GM21786 (cell line): Measurements from ENCODE around the gene GTPBP8.
"Not testable (repeated sequence)": the region's sequence is repeated elsewhere in the genome, so short reads cannot be mapped to it uniquely, and the experiment has no call there.

ENCODE experiments used
- ATAC-seq: cut with Tn5 transposase; IDR thresholded peaks from one replicate; pipeline ENCODE4 v1.9.1; 2021; ENCODE audit not compliant: unreplicated experiment

GTPBP8 gene

DNA sequence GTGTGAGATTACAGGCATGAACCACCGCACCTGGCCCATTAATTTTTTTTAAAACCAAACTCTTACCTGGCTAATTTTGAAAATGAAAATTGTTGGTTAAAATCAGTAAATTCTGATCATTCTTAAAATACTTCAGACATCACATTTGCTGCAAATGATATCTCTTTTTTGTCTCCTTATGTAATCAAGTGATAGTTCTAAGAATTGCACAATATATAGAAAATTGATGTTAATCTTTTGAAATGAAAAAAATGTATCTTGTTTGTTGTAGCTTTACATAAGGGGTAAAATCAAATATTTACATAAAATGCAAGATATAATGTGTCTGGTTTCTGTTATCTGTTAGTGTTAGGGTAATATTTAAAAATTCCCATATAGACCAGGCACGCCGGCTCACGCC is 5.0 kb downstream of the GTPBP8 start:
- no peak for ATAC-seq

DNA sequence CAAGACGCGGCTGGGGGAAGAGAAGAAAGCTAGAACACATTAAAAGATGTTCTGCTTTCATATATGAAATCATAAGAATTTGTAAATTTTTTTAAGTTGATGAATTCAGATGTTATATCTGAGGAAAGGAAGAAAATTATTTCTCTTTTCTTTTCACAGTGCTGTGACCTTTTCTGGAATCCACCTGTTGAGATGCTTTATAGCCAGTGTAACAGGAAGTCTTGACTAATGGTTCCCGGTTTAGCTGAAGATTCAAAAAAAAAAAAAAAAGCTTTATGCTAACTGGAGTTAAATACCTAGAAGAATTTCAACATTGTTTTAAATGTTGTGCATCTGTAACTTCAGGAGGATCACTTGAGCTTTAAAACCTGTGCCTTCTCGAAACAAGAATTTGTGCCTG is 9.9 kb downstream of the GTPBP8 start:
- no peak for ATAC-seq

DNA sequence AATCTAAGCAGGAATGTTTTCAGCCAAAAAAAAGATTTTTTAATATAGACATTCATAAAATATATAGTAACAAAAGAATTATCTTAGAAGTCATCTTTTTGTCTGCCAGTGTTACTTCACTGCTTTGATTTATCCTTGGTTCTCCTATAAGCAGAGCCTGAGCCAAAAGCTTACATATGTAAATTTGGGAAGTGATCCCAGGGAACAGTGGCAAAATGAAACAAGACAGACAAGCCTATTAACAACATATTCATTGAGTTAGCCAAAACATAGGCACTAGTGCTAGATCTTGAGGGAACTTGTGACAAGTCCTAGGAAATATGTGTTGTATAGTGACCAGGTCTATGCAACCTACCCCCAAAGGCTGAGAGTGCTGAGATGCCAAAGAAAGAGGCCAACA is 11.3 kb downstream of the GTPBP8 start:
- ATAC-seq: no peak

GRCh38 chr3:113002679-113003078 is 11.9 kb downstream of the GTPBP8 start:
- ATAC-seq: no peak

GRCh38 chr3:113005611-113006010 is 14.8 kb downstream of the GTPBP8 start:
- ATAC-seq: no peak

GRCh38 chr3:113006359-113007056 is 15.7 kb downstream of the GTPBP8 start:
- no peak for ATAC-seq

- ATAC-seq: no peak
Measured at GRCh38 chr3:113008117-113008516, 17.3 kb downstream of the GTPBP8 start.

DNA sequence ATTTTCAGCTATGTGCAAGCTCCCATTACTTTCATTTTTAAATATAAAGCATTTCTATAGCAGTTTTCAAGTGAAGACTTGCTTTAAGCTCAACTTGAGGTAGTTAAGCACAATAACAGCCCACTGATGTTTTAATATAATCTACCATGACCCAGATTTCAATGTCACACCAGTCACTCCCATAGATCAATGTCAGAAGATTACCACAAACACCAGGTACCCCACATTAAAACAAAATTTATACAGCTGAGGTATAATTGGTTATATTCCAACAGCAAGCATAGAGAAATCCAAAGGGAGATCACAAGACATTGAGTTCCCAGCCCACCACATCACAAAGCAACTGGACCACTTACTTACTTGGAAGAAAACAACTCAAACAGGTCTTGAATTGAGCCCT is 22.8 kb downstream of the GTPBP8 start:
- ATAC-seq: no peak

DNA sequence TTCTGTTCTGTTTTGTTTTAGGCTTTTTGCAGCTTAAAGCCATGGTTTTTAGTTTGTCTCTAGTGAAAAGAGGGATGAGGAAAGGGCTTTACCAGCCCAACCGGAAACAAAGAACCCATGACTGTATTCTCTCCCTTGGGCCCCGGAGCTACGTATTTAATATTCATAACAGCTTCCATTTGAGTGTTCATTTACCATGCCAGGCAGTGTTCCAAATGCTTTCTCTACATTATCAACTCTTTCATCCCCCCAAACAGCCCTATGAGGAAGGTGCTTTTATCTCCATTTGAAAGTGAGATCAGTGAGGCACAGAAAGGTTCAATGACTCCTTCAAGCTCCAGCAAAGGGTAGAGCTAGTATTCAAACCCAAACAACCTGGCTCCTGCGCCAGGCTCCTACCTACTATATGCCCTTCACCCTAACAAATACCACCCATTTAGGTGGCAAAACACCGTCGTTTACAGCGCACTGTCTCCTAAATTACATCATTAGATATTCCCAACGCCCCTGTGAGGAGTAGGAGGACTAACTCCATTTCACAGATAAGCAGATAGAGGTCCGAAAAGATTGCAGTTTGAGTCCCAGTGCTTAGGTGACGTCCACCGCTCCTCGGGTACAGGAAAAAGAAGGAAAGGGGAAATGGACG is 27.9 kb downstream of the GTPBP8 start:
- no peak for ATAC-seq

GRCh38 chr3:113019182-113020137 is 28.7 kb downstream of the GTPBP8 start:
- peak; percentile 94 for ATAC-seq

DNA sequence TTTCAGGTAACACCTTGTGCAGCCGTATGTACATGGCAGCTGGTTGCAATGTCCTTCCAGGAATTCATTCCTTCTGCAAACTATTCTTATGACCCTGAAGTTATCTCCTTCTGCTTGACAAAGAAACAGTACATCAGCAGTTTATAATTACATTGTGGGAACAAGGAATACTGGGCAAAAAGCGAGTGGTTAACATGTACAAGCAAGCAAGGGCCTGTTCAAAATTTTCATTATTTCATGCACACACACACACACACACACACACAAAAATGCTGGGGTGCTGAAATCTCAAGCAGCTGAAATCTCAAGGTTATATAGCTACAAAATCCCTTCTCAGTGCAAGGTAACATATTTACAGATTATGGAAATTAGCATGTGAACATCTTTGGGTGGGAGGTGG is 30.7 kb downstream of the GTPBP8 start:
- ATAC-seq: no peak

DNA sequence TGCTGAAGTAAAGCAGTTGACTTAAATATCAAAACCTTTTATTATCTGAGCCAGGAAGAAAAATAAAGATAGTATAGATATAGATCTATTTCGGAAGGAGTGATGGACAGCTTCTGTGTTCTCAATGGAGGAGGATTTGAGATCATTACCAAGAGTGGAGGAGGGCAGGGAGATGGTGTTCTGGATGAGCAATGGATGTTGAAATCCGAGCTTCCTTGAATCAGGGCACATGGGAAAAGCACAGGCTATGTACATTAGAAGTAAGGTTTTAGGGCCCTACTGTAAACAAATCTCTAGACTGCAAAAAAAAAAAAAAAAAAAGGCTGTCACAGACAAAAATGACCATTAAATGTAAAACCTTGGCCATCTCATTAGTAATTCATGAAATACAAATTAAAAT is 43.2 kb downstream of the GTPBP8 start:
- ATAC-seq: no peak

GRCh38 chr3:113035387-113035982 is 44.7 kb downstream of the GTPBP8 start:
- ATAC-seq: peak; percentile 85

GRCh38 chr3:113038328-113038727 is 47.5 kb downstream of the GTPBP8 start:
- ATAC-seq: no peak

DNA sequence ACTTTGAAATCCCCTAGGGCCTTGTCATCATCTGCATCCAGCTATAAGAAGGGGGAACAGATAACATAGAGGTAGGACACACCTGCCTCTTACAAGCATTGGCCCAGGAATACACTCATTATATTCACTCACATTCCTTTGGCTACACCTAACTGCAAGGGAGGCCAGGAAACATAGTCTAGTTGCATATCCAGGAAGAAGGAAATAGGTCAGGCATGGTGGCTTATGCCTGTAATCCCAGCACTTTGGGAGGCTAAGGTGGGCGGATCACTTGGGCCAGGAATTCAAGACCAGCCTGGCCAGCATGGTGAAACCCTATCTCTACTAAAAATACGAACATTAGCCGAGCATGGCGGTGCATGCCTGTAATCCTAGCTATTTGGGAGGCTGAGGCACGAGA is 48.8 kb downstream of the GTPBP8 start:
- ATAC-seq: no peak

GRCh38 chr3:113040231-113040630 is 49.4 kb downstream of the GTPBP8 start:
- no peak for ATAC-seq

DNA sequence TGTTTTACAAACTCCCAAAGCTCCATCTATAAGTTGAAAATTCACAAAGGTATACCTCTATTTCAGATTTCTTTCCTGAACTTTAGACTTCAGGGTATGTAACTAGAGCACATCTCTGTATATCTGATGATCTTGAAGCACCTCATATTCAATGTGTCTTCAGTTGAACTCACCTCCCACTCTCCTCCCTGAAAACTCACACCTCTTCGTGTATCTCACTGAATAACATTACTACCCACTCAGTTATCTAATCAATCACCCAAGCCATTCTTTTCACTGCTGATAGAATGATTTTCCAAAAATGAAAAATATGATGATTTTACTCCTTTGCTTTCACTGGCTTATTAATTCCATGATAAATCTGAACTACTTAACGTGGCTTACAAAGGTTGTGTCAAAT is 52.9 kb downstream of the GTPBP8 start:
- ATAC-seq: no peak

- ATAC-seq: not testable (repeated sequence)
Measured at GRCh38 chr3:113046186-113046965, 55.6 kb downstream of the GTPBP8 start.

- peak; percentile 98 for ATAC-seq
Measured at GRCh38 chr3:113051302-113051711, 60.5 kb downstream of the GTPBP8 start.
